Activated CD4-positive, alpha-beta T cell treated with anti-CD3 and anti-CD28 coated beads, Interleukin-2, Interleukin-4, amounts not matched to agents 100 ng/mL and 50 ng/mL, durations not matched to agents 16 hours and 8 hours (primary cell): ENCODE data around the gene P4HB.

Experiments
- DNase-seq: peaks from one replicate; pipeline ENCODE4 v3.0.0-alpha.2; 2020; ENCODE audit warnings: low spot score

Gene P4HB

GRCh38 chr17:81859906-81860755 is at the start of gene P4HB:
P4HB (minus strand) TSS chr17:81860535; CDS start chr17:81860471, 64 bp downstream.
- no peak for DNase-seq

GRCh38 chr17:81909231-81909630 is 48.9 kb upstream of the P4HB start:
- DNase-seq = no peak

GRCh38 chr17:81908793-81909192 is 48.5 kb upstream of the P4HB start:
- DNase-seq = no peak

GRCh38 chr17:81907219-81908145 is 47.1 kb upstream of the P4HB start:
- DNase-seq = no peak

- no peak for DNase-seq
Observed at GRCh38 chr17:81906476-81907218, 46.3 kb upstream of the P4HB start.

GRCh38 chr17:81905993-81906392 is 45.7 kb upstream of the P4HB start:
- no peak for DNase-seq

GRCh38 chr17:81905424-81905875 is 45.1 kb upstream of the P4HB start:
- DNase-seq = no peak

GRCh38 chr17:81904600-81905423 is 44.5 kb upstream of the P4HB start:
- DNase-seq = no peak

GRCh38 chr17:81903896-81904599 is 43.7 kb upstream of the P4HB start:
- DNase-seq = no peak

GRCh38 chr17:81903415-81903831 is 43.1 kb upstream of the P4HB start:
- DNase-seq = no peak

- DNase-seq = no peak
Observed at GRCh38 chr17:81902653-81903414, 42.5 kb upstream of the P4HB start.

- DNase-seq = no peak
Observed at GRCh38 chr17:81902023-81902652, 41.8 kb upstream of the P4HB start, which contains the start of gene NPB. NPB (plus strand) TSS chr17:81902238; CDS start chr17:81902278, 40 bp downstream.

- no peak for DNase-seq
Observed at GRCh38 chr17:81901167-81902022, 41.1 kb upstream of the P4HB start.

- DNase-seq = no peak
Observed at GRCh38 chr17:81900181-81900820, 40.0 kb upstream of the P4HB start.

GRCh38 chr17:81899514-81900166 is 39.3 kb upstream of the P4HB start:
- no peak for DNase-seq

GRCh38 chr17:81898885-81899284 is 38.5 kb upstream of the P4HB start:
- DNase-seq = no peak
